ENCODE measurements around the gene NECTIN2.
A peak's percentile ranks its signal among the peaks of the same experiment; 100 is the strongest.
"Not testable (repeated sequence)": the region's sequence is repeated elsewhere in the genome, so short reads cannot be mapped to it uniquely, and the experiment has no call there.

Gene NECTIN2

DNA sequence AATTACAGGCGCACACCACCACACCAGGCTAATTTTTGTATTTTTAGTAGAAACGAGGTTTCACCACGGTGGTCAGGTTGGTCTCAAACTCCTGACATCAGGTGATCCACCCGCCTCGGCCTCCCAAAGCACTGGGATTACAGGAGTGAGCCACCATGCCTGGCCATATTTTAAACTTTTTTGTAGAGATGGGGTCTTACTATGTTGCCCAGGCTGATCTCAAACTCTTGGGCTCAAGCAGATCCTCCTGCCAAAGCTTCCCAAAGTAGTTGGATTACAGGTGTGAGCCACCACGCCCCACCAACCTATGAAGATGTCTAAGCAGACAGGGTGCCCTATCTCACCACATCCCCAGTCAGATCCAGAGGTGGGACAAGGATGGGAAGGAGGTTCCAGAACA lies 65.8 kb downstream of the NECTIN2 start:
- DNase-seq: not testable (repeated sequence)

DNA sequence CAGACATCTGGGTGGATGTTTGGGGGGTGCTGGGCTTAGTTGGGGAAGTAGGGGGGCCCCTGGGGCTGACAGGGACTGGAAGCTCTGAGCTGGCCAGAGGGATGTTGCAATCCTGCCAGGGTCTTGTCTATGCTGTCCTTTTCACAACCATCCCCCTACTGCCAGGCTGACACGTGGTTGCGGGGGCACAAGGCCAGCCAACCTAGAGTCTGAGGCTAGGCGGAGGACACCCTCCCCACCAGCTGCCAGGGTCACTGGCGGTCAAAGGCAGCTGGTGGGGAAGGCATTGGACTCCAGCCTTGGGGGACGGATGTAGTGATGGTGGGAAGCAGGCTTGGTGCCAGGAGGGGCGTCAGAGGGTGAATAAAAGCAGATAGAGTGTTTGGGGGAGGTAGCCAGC lies 66.8 kb downstream of the NECTIN2 start:
- DNase-seq: no peak

DNA sequence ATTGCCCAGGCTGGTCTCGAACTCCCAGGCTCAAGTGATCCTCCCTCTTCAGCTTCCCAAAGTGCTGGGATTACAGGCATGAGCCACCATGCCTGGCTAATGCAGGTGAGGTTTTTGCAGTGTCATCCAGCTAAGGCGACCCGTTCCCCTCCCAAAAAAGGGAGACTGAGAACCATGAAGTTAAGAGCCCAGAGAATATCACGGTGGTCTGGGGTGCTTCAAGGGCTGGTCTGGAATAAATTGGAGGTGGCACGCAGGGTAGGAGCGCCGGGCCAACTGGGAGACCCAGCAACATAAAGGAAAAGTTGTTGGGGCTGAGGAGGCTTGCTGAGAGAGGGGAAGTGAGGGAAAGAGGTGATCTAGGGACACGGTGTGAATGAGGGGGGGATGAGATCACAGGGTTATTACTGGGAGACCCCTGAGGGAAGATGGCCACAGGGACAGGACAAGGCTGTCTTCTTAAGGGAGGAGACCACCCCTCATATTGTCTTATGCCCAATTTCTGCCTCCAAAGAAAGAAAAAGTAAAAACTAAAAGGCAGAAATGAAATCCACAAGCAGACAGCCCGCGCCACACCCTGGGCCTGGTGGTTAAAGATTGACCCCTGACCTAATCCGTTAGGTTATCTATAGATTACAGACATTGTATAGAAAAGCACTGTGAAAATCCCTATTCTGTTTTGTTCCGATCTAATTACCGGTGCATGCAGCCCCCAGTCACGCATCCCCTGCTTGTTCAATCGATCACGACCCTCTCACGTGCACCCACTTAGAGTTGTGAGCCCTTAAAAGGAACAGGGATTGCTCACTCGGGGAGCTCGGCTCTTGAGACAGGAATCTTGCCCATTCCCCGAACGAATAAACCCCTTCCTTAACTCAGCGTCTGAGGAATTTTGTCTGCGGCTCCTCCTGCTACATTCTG lies 67.7 kb downstream of the NECTIN2 start:
- DNase-seq: not testable (repeated sequence)

DNA sequence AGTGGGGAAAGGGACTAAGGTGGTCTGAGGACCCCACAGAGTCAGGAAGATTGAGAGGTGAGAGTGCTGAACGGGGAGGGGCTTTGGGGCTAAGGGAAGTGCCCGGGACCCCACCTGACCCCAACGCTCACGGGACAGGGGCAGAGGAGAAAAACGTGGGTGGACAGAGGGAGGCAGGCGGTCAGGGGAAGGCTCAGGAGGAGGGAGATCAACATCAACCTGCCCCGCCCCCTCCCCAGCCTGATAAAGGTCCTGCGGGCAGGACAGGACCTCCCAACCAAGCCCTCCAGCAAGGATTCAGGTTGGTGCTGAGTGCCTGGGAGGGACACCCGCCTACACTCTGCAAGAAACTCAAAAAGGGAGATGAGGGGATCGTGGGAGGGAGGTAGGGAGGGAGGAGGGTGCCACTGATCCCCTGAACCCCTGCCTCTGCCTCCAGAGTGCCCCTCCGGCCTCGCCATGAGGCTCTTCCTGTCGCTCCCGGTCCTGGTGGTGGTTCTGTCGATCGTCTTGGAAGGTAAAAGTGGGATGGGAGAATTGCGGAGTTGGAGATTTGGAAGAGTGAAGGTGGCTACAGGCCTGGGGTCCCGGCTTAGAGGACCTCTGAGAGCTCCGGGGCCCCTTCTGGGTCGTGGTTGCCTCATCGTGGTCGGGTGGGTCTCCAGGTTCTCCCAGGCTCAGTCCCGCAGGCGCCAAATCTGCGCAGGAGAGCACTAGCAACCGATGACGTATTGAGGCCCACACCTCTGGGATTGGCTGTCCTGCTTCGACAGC lies 68.5 kb downstream of the NECTIN2 start, which contains the start of gene APOC1:
Gene APOC1, plus strand, starts transcription at position 176 of the 774 bp plus-strand sequence. Its CDS starts 284 bp downstream, at position 460.
- DNase-seq: peak; percentile 76

DNA sequence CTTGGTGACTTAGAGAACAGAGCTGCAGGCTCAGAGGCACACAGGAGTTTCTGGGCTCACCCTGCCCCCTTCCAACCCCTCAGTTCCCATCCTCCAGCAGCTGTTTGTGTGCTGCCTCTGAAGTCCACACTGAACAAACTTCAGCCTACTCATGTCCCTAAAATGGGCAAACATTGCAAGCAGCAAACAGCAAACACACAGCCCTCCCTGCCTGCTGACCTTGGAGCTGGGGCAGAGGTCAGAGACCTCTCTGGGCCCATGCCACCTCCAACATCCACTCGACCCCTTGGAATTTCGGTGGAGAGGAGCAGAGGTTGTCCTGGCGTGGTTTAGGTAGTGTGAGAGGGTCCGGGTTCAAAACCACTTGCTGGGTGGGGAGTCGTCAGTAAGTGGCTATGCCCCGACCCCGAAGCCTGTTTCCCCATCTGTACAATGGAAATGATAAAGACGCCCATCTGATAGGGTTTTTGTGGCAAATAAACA lies 78.2 kb downstream of the NECTIN2 start:
- no peak for DNase-seq

DNA sequence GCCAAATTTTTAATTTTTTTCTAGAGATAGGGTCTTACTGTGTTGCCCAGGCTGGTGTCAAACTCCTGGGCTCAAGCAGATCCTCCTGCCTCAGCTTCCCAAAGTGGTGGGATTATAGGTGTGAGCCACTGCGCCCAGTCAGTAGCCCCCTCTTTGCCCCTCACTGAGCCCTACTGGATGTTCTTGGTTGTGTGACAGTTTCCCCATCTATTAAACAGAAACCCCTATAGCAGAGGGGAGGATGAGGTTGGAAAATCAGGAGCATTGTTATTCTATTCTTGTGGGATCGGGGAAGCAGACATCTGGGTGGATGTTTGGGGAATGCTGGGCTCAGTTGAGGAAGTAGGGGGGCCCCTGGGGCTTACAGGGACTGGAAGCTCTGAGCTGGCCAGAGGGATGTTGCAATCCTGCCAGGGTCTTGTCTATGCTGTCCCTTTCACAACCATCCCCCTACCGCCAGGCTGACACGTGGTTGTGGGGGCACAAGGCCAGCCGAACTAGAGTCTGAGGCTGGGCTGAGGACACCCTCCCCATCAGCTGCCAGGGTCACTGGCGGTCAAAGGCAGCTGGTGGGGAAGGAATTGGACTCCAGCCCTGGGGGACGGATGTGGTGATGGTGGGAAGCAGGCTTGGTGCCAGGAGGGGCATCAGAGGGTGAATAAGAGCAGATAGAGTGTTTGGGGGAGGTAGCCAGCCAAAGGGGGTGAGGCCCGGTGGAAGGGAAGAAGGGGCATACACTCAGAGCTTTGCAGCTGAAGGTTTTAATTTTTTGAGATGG lies 79.2 kb downstream of the NECTIN2 start:
- no peak for DNase-seq

DNA sequence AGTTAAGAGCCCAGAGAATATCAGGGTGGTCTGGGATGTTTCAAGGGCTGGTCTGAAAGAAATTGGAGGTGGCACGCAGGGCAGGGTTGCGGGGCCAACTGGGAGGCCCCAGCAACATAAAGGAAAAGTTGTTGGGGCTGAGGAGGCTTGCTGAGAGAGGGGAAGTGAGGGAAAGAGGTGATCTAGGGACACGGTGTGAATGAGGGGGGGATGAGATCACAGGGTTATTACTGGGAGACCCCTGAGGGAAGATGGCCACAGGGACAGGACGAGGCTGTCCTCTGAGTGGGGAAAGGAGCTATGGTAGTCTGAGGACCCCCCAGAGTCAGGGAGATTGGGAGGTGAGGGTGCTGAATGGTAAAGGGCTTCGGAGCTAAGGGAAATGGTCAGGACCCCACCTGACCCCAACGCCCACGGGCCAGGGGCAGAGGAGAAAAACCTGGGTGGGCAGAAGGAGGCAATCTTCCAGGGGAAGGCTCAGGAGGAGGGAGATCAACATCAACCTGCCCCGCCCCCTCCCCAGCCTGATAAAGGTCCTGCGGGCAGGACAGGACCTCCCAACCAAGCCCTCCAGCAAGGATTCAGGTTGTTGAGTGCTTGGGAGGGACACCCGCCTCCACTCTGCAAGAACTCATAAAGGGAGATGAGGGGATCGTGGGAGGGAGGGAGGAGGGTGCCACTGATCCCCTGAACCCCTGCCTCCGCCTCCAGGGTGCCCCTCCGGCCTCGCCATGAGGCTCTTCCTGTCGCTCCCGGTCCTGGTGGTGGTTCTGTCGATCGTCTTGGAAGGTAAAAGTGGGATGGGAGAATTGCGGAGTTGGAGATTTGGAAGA lies 80.4 kb downstream of the NECTIN2 start:
- not testable (repeated sequence) for DNase-seq

DNA sequence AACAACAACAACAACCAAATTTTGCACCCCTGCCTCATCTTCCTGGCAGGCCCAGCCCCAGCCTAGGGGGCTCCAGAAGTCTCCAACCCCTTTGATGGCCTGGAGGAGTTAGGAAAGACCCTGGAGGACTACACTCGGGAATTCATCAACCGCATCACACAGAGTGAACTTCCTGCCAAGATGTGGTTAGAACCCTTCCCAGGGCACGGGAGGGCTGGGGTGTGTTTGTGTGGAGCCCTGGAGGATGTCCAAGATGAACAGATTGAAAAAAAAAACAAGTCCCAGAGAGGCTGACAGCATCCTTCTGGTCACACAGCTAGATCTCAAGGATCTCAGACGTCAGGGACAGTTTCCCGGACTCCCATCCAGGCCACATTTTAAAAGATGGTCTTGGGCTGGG lies 81.6 kb downstream of the NECTIN2 start:
- DNase-seq: no peak

DNA sequence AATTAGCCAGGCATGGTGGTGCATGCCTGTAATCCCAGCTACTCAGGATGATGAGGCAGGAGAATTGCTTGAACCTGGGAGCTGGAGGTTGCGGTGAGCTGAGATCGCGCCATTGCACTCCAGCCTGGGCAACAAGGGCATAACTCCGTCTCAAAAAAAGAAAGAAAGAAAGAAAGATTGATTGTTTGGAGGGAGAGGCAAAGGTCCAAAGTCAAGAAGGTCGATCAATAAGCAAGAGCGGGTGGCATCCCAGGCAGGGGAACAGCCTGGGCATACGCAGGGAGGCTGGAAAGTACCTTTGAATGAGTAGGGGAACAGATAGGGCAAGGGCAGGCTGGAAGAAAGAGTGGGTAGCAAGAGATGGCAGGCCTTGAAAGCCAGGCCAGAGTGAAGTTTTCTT lies 84.0 kb downstream of the NECTIN2 start:
- DNase-seq: no peak

DNA sequence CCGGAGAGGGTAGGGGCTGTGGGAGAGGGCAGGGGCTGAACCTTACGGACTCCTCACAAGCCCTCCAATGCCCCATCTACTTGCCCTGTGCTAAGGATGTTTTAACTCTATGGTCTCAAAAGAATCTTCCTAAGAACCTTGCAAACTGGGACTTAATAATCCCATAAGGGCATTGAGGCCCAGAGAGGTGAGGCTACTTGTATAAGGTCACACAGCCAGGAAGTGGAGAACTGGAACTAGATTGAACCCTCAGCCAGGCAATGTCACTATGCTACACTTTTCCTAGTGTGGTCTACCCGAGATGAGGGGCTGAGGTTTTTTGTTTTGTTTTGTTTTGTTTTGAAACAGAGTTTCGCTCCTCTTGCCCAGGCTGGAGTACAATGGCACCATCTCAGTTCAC lies 85.4 kb downstream of the NECTIN2 start:
- DNase-seq: no peak
